Endothelial cell of umbilical vein (primary cell): ENCODE measurements around the gene SPIRE1. TPM values are rescaled to one million over a fixed set of nuclear protein-coding genes. Genes with fewer than 3 reads are reported as not detected.

ENCODE experiments used
- BruUV-seq: library from RNA; stranded (reverse); fragments of 400-500 nt; replicated peaks from 2 replicates; lab custom pipeline; 2021; lab: Mats Ljungman, UMichigan
- CTCF ChIA-PET: fragments of 300-600, 350-600 bp; sonication (Branson Sonifier 250); formaldehyde crosslinking; loops from one replicate; lab custom pipeline; 2021; ENCODE audit warnings: antibody characterized with exemption, inconsistent platforms; lab: Charles Lee
- POLR2A ChIA-PET: fragments of 300-600, 350-600 bp; sonication (Branson Sonifier 250); formaldehyde crosslinking; loops from one replicate; lab custom pipeline; 2021; ENCODE audit warnings: antibody characterized with exemption, inconsistent platforms; lab: Charles Lee
- DNase-seq: peaks from one replicate; pipeline ENCODE4 v3.0.0-alpha.2; 2011; ENCODE audit warnings: low read depth, low spot score
- FAIRE-seq: peaks from 2 replicates; lab custom pipeline; 2011; peaks lifted over from hg19 to GRCh38; lab: Jason Lieb, UNC
- H2AFZ ChIP-seq: 2 replicates; pipeline ENCODE4 v1.6.0; 2012; ENCODE audit warnings: low read depth, low read length, control low read depth, inconsistent platforms
- H3K27ac ChIP-seq: 2 replicates; pipeline ENCODE4 v1.5.1; 2011; ENCODE audit warnings: low read depth, mild to moderate bottlenecking, control low read depth, low read length, moderate library complexity; ENCODE audit not compliant: insufficient read depth
- H3K27me3 ChIP-seq, 2 experiments: 2 replicates each; pipeline versions ENCODE4 v1.6.0 to v1.6.1; 2011; ENCODE audit warnings: low read length in 2 of 2, mixed read lengths in 1 of 2; ENCODE audit not compliant: control insufficient read depth in 2 of 2, insufficient read depth in 2 of 2
- H3K36me3 ChIP-seq, 2 experiments: 2 replicates in 1 of 2; 3 replicates in 1 of 2; pipeline ENCODE4 v1.5.1; 2011; ENCODE audit warnings: low read length in 2 of 2, mild to moderate bottlenecking in 1 of 2, moderate library complexity in 1 of 2; ENCODE audit not compliant: control insufficient read depth in 2 of 2, insufficient read depth in 2 of 2; ENCODE audit errors: extremely low read depth in 1 of 2
- H3K4me1 ChIP-seq: 3 replicates; pipeline ENCODE4 v1.5.1; 2011; ENCODE audit warnings: mild to moderate bottlenecking, low read length; ENCODE audit not compliant: control insufficient read depth, insufficient read depth; ENCODE audit errors: extremely low read depth
- H3K4me2 ChIP-seq: 2 replicates; pipeline ENCODE4 v1.6.1; 2011; ENCODE audit warnings: low read length, control low read depth, mixed read lengths; ENCODE audit not compliant: insufficient read depth
- H3K4me3 ChIP-seq, 3 experiments: fragments of 200-600 bp in 1 of 3; sonication (generic), shearing (Covaris generic) in 1 of 3; replicated peaks in 1 of 3; 2 replicates each; pipeline ENCODE4 v1.5.1; 2011 to 2016; ENCODE audit warnings: control low read depth in 3 of 3, low read length in 3 of 3, mild to moderate bottlenecking in 2 of 3, inconsistent platforms in 1 of 3, low read depth in 1 of 3, moderate library complexity in 1 of 3; ENCODE audit not compliant: insufficient read depth in 1 of 3
- H3K79me2 ChIP-seq: 2 replicates; pipeline ENCODE4 v1.6.0; 2012; ENCODE audit warnings: low read length, inconsistent platforms; ENCODE audit not compliant: control insufficient read depth, insufficient read depth
- H3K9ac ChIP-seq: replicated peaks from 2 replicates; pipeline ENCODE3; 2011; ENCODE audit warnings: low read length, control low read depth; ENCODE audit not compliant: insufficient read depth; ENCODE audit errors: extremely low read depth
- H3K9me1 ChIP-seq: replicated peaks from 3 replicates; pipeline ENCODE4 v1.6.0; 2011; ENCODE audit warnings: mild to moderate bottlenecking, low read length; ENCODE audit not compliant: control insufficient read depth, insufficient read depth; ENCODE audit errors: extremely low read depth
- H3K9me3 ChIP-seq: replicated peaks from 2 replicates; pipeline ENCODE4 v1.5.1; 2012; ENCODE audit warnings: low read length, inconsistent platforms; ENCODE audit not compliant: control insufficient read depth, insufficient read depth
- H4K20me1 ChIP-seq: replicated peaks from 2 replicates; pipeline ENCODE3; 2011; ENCODE audit warnings: mild to moderate bottlenecking, low read length; ENCODE audit not compliant: control insufficient read depth, insufficient read depth; ENCODE audit errors: extremely low read depth
- EZH2 ChIP-seq: IDR thresholded peaks from 2 replicates; pipeline ENCODE4 v1.6.1; 2012; ENCODE audit warnings: borderline replicate concordance, low read depth, mild to moderate bottlenecking, moderate library complexity, low read length, inconsistent platforms; ENCODE audit not compliant: severe bottlenecking
- FOS ChIP-seq: IDR thresholded peaks from 2 replicates; pipeline ENCODE4 v1.6.1; 2011; ENCODE audit warnings: mild to moderate bottlenecking, low read length, moderate library complexity, borderline replicate concordance; ENCODE audit not compliant: insufficient read depth
- GATA2 ChIP-seq: IDR thresholded peaks from 2 replicates; pipeline ENCODE4 v1.7.0; 2011; ENCODE audit warnings: low read depth, mild to moderate bottlenecking, moderate library complexity, mixed read lengths, low read length; ENCODE audit not compliant: insufficient read length, insufficient read depth
- JUN ChIP-seq: IDR thresholded peaks from 2 replicates; pipeline ENCODE4 v1.6.1; 2011; ENCODE audit warnings: borderline replicate concordance, low read depth; ENCODE audit not compliant: insufficient read length, insufficient read depth
- MYC ChIP-seq: IDR thresholded peaks from one replicate; pipeline ENCODE4 v1.6.1; 2011; ENCODE audit warnings: mild to moderate bottlenecking, low read depth, low read length
- POLR2A ChIP-seq: IDR thresholded peaks from 2 replicates; pipeline ENCODE4 v1.6.1; 2012; ENCODE audit warnings: low read depth, mild to moderate bottlenecking, control low read depth, low read length
- POLR2AphosphoS5 ChIP-seq: IDR thresholded peaks from 2 replicates; pipeline ENCODE4 v1.6.1; 2012; ENCODE audit warnings: low read depth, mild to moderate bottlenecking, control low read depth, low read length, moderate library complexity; ENCODE audit not compliant: insufficient read depth
- dilution Hi-C: fragments of 300-500 bp; cut with MboI; formaldehyde crosslinking; loops from one replicate; pipeline ENCODE4 v1.15.0; 2019; ENCODE audit warnings: low sequenced_read_pairs; ENCODE audit not compliant: extremely low pct_ligation_motif_present
- intact Hi-C: fragments of 100-400 bp; cut with micrococcal nuclease; formaldehyde crosslinking; loops from one replicate; pipeline ENCODE4 v1.10.0; 2022
- polyA plus RNA-seq, 4 experiments: library from polyadenylated mRNA; depleted of rRNA in 3 of 4; stranded (reverse) in 3 of 4; unstranded in 1 of 4; fragments of >200 nt; gene quantifications; 2 replicates each; pipeline versions ENCODE4 v1.2.1 to v1.2.3, GENCODE V29; 2011 to 2012; ENCODE audit warnings: missing spikeins in 1 of 4
- total RNA-seq: library from RNA; stranded (reverse); gene quantifications from 2 replicates; pipeline ENCODE4 v1.2.3, GENCODE V29; 2021
- TF ChIP-seq, protein P1 (sequence below), 2 donors: IDR thresholded peaks; 1 replicate in 1 of 2; 2 replicates in 1 of 2; pipeline ENCODE4 v1.5.1; 2011; ENCODE audit warnings: low read length in 2 of 2, mild to moderate bottlenecking in 2 of 2, moderate library complexity in 2 of 2, control low read depth in 1 of 2, inconsistent platforms in 1 of 2, low read depth in 1 of 2; ENCODE audit not compliant: insufficient read depth in 1 of 2; ENCODE audit errors: extremely low read depth in 1 of 2
- TF ChIP-seq, protein P2 (sequence below): IDR thresholded peaks from 2 replicates; pipeline ENCODE4 v1.6.1; 2011; ENCODE audit not compliant: insufficient read depth, insufficient read length

Gene SPIRE1
- total and polyA plus RNA-seq, 2 donors (not counting 3 experiments of a cell fraction or from before 2014, with no cell fraction given) = 13.1 to 44.0 TPM

DNA sequence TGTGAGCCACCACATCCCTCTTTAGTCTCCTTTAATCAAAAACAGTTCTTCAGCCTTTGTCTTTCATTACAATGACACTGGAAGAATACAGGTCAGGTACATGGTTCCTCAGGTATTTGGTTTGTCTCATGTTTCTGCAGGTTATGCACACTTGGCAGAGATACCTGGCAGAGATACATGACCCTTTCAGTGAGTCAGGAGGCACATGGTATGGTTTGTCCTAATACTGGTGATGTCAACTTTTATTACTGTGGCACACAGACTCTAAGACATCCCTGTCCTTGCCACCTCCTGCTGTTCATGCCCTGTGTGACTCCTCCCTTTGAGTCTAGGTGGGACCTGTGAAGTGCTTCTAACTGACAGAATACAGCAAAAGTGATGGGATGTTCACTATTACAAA lies 58.4 kb downstream of the SPIRE1 start:
- no peak for TF ChIP-seq JUN
- TF ChIP-seq, protein P1, sequence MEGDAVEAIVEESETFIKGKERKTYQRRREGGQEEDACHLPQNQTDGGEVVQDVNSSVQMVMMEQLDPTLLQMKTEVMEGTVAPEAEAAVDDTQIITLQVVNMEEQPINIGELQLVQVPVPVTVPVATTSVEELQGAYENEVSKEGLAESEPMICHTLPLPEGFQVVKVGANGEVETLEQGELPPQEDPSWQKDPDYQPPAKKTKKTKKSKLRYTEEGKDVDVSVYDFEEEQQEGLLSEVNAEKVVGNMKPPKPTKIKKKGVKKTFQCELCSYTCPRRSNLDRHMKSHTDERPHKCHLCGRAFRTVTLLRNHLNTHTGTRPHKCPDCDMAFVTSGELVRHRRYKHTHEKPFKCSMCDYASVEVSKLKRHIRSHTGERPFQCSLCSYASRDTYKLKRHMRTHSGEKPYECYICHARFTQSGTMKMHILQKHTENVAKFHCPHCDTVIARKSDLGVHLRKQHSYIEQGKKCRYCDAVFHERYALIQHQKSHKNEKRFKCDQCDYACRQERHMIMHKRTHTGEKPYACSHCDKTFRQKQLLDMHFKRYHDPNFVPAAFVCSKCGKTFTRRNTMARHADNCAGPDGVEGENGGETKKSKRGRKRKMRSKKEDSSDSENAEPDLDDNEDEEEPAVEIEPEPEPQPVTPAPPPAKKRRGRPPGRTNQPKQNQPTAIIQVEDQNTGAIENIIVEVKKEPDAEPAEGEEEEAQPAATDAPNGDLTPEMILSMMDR (IDR thresholded peaks at IDR 0.05; ENCODE audit: extremely low read depth in 1 of 2, insufficient read depth in 1 of 2, low read depth in 1 of 2, low read length in 2 of 2) = no peak
- TF ChIP-seq MYC = no peak
- TF ChIP-seq EZH2 = no peak
- TF ChIP-seq POLR2AphosphoS5 = no peak
- TF ChIP-seq GATA2 = no peak
- TF ChIP-seq, protein P2, sequence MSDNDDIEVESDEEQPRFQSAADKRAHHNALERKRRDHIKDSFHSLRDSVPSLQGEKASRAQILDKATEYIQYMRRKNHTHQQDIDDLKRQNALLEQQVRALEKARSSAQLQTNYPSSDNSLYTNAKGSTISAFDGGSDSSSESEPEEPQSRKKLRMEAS = no peak
- TF ChIP-seq FOS = no peak
- no peak for TF ChIP-seq POLR2A
- H3K27ac ChIP-seq = peak overlapping the region; percentile 87
- H3K9me1 ChIP-seq = no peaks in the 10 kb centered on the region
- peaks cover 58% of the 10 kb centered on the region for H3K4me1 ChIP-seq
- peaks cover 2% of the 10 kb centered on the region for H4K20me1 ChIP-seq
- peaks cover 66% of the 10 kb centered on the region for H3K79me2 ChIP-seq
- no peak overlapping the region for H3K4me3 ChIP-seq
- BruUV-seq = no TSS peak
- no peaks in the 10 kb centered on the region for H3K9me3 ChIP-seq
- FAIRE-seq = no peak
- H3K4me2 ChIP-seq = no peak overlapping the region
- dilution Hi-C loops = no loop called here
- H3K9ac ChIP-seq = no peak overlapping the region
- no peaks in the 10 kb centered on the region for H3K27me3 ChIP-seq
- intact Hi-C loops = loop anchor here (2.0 to 5.0 kb wide), 2 partner anchors 43 to 59 kb away; partner anchors contain the start of gene SPIRE1
- H2AFZ ChIP-seq = no peak overlapping the region
- no peaks in the 10 kb centered on the region for H3K36me3 ChIP-seq
- POLR2A ChIA-PET = no interaction called here
- DNase-seq = no peak
- CTCF ChIA-PET = interaction anchor here (1.3 to 3.0 kb wide), 2 partner anchors 7 to 33 kb away, joined by 3 to 20 read pairs; no protein-coding TSS in a partner anchor
